ENCODE results near the gene CCDC88C.
A peak's percentile ranks its signal among the peaks of the same experiment; 100 is the strongest.

Gene CCDC88C

GRCh38 chr14:91243074-91243471 is 174.5 kb downstream of the CCDC88C start:
- ATAC-seq (ENCODE audit: insufficient read depth, low read depth) (no peak), DNase-seq (no peak)
- H3K4me1 ChIP-seq (ENCODE audit: insufficient read depth, low read length), result peaks cover 58% of the 10 kb centered on the region
- peak overlapping the region; percentile 19 for H3K9ac ChIP-seq (ENCODE audit: low read depth, low read length)
- H3K36me3 ChIP-seq (ENCODE audit: insufficient read depth, low read length), result no peaks in the 10 kb centered on the region
- H2AFZ ChIP-seq (ENCODE audit: low read depth, low read length), result no peak overlapping the region
- no peaks in the 10 kb centered on the region for H3K9me3 ChIP-seq (ENCODE audit: insufficient read depth, low read length, severe bottlenecking)
- H3K4me3 ChIP-seq (ENCODE audit: low read depth in 1 of 2, low read length in 2 of 2), result peak overlapping the region in 1 of 2 experiments; percentile 1; a peak in 1 of 4 replicates
- peak overlapping the region; percentile 54 for H3K4me2 ChIP-seq (ENCODE audit: insufficient read depth, low read length)
- no peaks in the 10 kb centered on the region for H3K79me2 ChIP-seq (ENCODE audit: insufficient read depth, low read length)
- no peaks in the 10 kb centered on the region for H3K27me3 ChIP-seq (ENCODE audit: insufficient read depth, low read length, poor library complexity)
- H4K20me1 ChIP-seq (ENCODE audit: insufficient read depth, low read length), result no peaks in the 10 kb centered on the region
- TF ChIP-seq CTCF (IDR thresholded peaks at IDR 0.05; ENCODE audit: borderline replicate concordance, extremely low read depth, low read length, poor library complexity, severe bottlenecking) (no peak), EZH2 (IDR thresholded peaks at IDR 0.05; ENCODE audit: borderline replicate concordance, low read depth, low read length, severe bottlenecking) (no peak)
- peak overlapping the region; percentile 87 for H3K27ac ChIP-seq (ENCODE audit: low read length)

- H3K4me1 ChIP-seq (ENCODE audit: insufficient read depth, low read length), result peaks cover 58% of the 10 kb centered on the region
- no peaks in the 10 kb centered on the region for H3K79me2 ChIP-seq (ENCODE audit: insufficient read depth, low read length)
- H4K20me1 ChIP-seq (ENCODE audit: insufficient read depth, low read length), result no peaks in the 10 kb centered on the region
- no peaks in the 10 kb centered on the region for H3K27me3 ChIP-seq (ENCODE audit: insufficient read depth, low read length, poor library complexity)
- no peak overlapping the region for H2AFZ ChIP-seq (ENCODE audit: low read depth, low read length)
- peak overlapping the region; percentile 19 for H3K9ac ChIP-seq (ENCODE audit: low read depth, low read length)
- no peak overlapping the region for H3K4me3 ChIP-seq (ENCODE audit: low read depth in 1 of 2, low read length in 2 of 2)
- ATAC-seq (ENCODE audit: insufficient read depth, low read depth) (no peak), DNase-seq (no peak)
- TF ChIP-seq EZH2 (IDR thresholded peaks at IDR 0.05; ENCODE audit: borderline replicate concordance, low read depth, low read length, severe bottlenecking) (no peak), CTCF (IDR thresholded peaks at IDR 0.05; ENCODE audit: borderline replicate concordance, extremely low read depth, low read length, poor library complexity, severe bottlenecking) (no peak)
- H3K9me3 ChIP-seq (ENCODE audit: insufficient read depth, low read length, severe bottlenecking), result no peaks in the 10 kb centered on the region
- peak overlapping the region; percentile 54 for H3K4me2 ChIP-seq (ENCODE audit: insufficient read depth, low read length)
- no peaks in the 10 kb centered on the region for H3K36me3 ChIP-seq (ENCODE audit: insufficient read depth, low read length)
- H3K27ac ChIP-seq (ENCODE audit: low read length), result peak overlapping the region; percentile 87
Measured at GRCh38 chr14:91242635-91243034, 175.0 kb downstream of the CCDC88C start.

GRCh38 chr14:91241863-91242262 is 175.8 kb downstream of the CCDC88C start:
- H3K4me1 ChIP-seq (ENCODE audit: insufficient read depth, low read length), result peaks cover 58% of the 10 kb centered on the region
- DNase-seq, result no peak

More at GRCh38 chr14:91241863-91242262, 175.8 kb downstream of the CCDC88C start:
- Histone ChIP-seq H3K36me3 (ENCODE audit: insufficient read depth, low read length) (no peaks in the 10 kb centered on the region), H3K4me3 (ENCODE audit: low read depth in 1 of 2, low read length in 2 of 2) (no peak overlapping the region), H3K9ac (ENCODE audit: low read depth, low read length) (no peak overlapping the region), H3K27me3 (ENCODE audit: insufficient read depth, low read length, poor library complexity) (no peaks in the 10 kb centered on the region), H2AFZ (ENCODE audit: low read depth, low read length) (no peak overlapping the region), H3K27ac (ENCODE audit: low read length) (peak overlapping the region; percentile 52), H3K4me2 (ENCODE audit: insufficient read depth, low read length) (no peak overlapping the region), H3K9me3 (ENCODE audit: insufficient read depth, low read length, severe bottlenecking) (no peaks in the 10 kb centered on the region), H4K20me1 (ENCODE audit: insufficient read depth, low read length) (no peaks in the 10 kb centered on the region), H3K79me2 (ENCODE audit: insufficient read depth, low read length) (no peaks in the 10 kb centered on the region)
- TF ChIP-seq CTCF (IDR thresholded peaks at IDR 0.05; ENCODE audit: borderline replicate concordance, extremely low read depth, low read length, poor library complexity, severe bottlenecking) (no peak), EZH2 (IDR thresholded peaks at IDR 0.05; ENCODE audit: borderline replicate concordance, low read depth, low read length, severe bottlenecking) (no peak)
- no peak for ATAC-seq (ENCODE audit: insufficient read depth, low read depth)

All from DND-41 (cell line).